Endothelial cell of umbilical vein (primary cell): ENCODE measurements around the gene RADIL. TPM values are rescaled to one million over a fixed set of nuclear protein-coding genes. Genes with fewer than 3 reads are reported as not detected.

ENCODE experiments used
- BruUV-seq: library from RNA; stranded (reverse); fragments of 400-500 nt; replicated peaks from 2 replicates; lab custom pipeline; 2021; lab: Mats Ljungman, UMichigan
- CTCF ChIA-PET: fragments of 300-600, 350-600 bp; sonication (Branson Sonifier 250); formaldehyde crosslinking; loops from one replicate; lab custom pipeline; 2021; ENCODE audit warnings: antibody characterized with exemption, inconsistent platforms; lab: Charles Lee
- POLR2A ChIA-PET: fragments of 300-600, 350-600 bp; sonication (Branson Sonifier 250); formaldehyde crosslinking; loops from one replicate; lab custom pipeline; 2021; ENCODE audit warnings: antibody characterized with exemption, inconsistent platforms; lab: Charles Lee
- DNase-seq: peaks from one replicate; pipeline ENCODE4 v3.0.0-alpha.2; 2011; ENCODE audit warnings: low read depth, low spot score
- FAIRE-seq: peaks from 2 replicates; lab custom pipeline; 2011; peaks lifted over from hg19 to GRCh38; lab: Jason Lieb, UNC
- H2AFZ ChIP-seq: 2 replicates; pipeline ENCODE4 v1.6.0; 2012; ENCODE audit warnings: low read depth, low read length, control low read depth, inconsistent platforms
- H3K27ac ChIP-seq: 2 replicates; pipeline ENCODE4 v1.5.1; 2011; ENCODE audit warnings: low read depth, mild to moderate bottlenecking, control low read depth, low read length, moderate library complexity; ENCODE audit not compliant: insufficient read depth
- H3K27me3 ChIP-seq, 2 experiments: 2 replicates each; pipeline versions ENCODE4 v1.6.0 to v1.6.1; 2011; ENCODE audit warnings: low read length in 2 of 2, mixed read lengths in 1 of 2; ENCODE audit not compliant: control insufficient read depth in 2 of 2, insufficient read depth in 2 of 2
- H3K36me3 ChIP-seq, 2 experiments: 2 replicates in 1 of 2; 3 replicates in 1 of 2; pipeline ENCODE4 v1.5.1; 2011; ENCODE audit warnings: low read length in 2 of 2, mild to moderate bottlenecking in 1 of 2, moderate library complexity in 1 of 2; ENCODE audit not compliant: control insufficient read depth in 2 of 2, insufficient read depth in 2 of 2; ENCODE audit errors: extremely low read depth in 1 of 2
- H3K4me1 ChIP-seq: 3 replicates; pipeline ENCODE4 v1.5.1; 2011; ENCODE audit warnings: mild to moderate bottlenecking, low read length; ENCODE audit not compliant: control insufficient read depth, insufficient read depth; ENCODE audit errors: extremely low read depth
- H3K4me2 ChIP-seq: 2 replicates; pipeline ENCODE4 v1.6.1; 2011; ENCODE audit warnings: low read length, control low read depth, mixed read lengths; ENCODE audit not compliant: insufficient read depth
- H3K4me3 ChIP-seq, 3 experiments: fragments of 200-600 bp in 1 of 3; sonication (generic), shearing (Covaris generic) in 1 of 3; replicated peaks in 1 of 3; 2 replicates each; pipeline ENCODE4 v1.5.1; 2011 to 2016; ENCODE audit warnings: control low read depth in 3 of 3, low read length in 3 of 3, mild to moderate bottlenecking in 2 of 3, inconsistent platforms in 1 of 3, low read depth in 1 of 3, moderate library complexity in 1 of 3; ENCODE audit not compliant: insufficient read depth in 1 of 3
- H3K79me2 ChIP-seq: 2 replicates; pipeline ENCODE4 v1.6.0; 2012; ENCODE audit warnings: low read length, inconsistent platforms; ENCODE audit not compliant: control insufficient read depth, insufficient read depth
- H3K9ac ChIP-seq: replicated peaks from 2 replicates; pipeline ENCODE3; 2011; ENCODE audit warnings: low read length, control low read depth; ENCODE audit not compliant: insufficient read depth; ENCODE audit errors: extremely low read depth
- H3K9me1 ChIP-seq: replicated peaks from 3 replicates; pipeline ENCODE4 v1.6.0; 2011; ENCODE audit warnings: mild to moderate bottlenecking, low read length; ENCODE audit not compliant: control insufficient read depth, insufficient read depth; ENCODE audit errors: extremely low read depth
- H3K9me3 ChIP-seq: replicated peaks from 2 replicates; pipeline ENCODE4 v1.5.1; 2012; ENCODE audit warnings: low read length, inconsistent platforms; ENCODE audit not compliant: control insufficient read depth, insufficient read depth
- H4K20me1 ChIP-seq: replicated peaks from 2 replicates; pipeline ENCODE3; 2011; ENCODE audit warnings: mild to moderate bottlenecking, low read length; ENCODE audit not compliant: control insufficient read depth, insufficient read depth; ENCODE audit errors: extremely low read depth
- JUN ChIP-seq: IDR thresholded peaks from 2 replicates; pipeline ENCODE4 v1.6.1; 2011; ENCODE audit warnings: borderline replicate concordance, low read depth; ENCODE audit not compliant: insufficient read length, insufficient read depth
- POLR2AphosphoS5 ChIP-seq: IDR thresholded peaks from 2 replicates; pipeline ENCODE4 v1.6.1; 2012; ENCODE audit warnings: low read depth, mild to moderate bottlenecking, control low read depth, low read length, moderate library complexity; ENCODE audit not compliant: insufficient read depth
- dilution Hi-C: fragments of 300-500 bp; cut with MboI; formaldehyde crosslinking; loops from one replicate; pipeline ENCODE4 v1.15.0; 2019; ENCODE audit warnings: low sequenced_read_pairs; ENCODE audit not compliant: extremely low pct_ligation_motif_present
- intact Hi-C: fragments of 100-400 bp; cut with micrococcal nuclease; formaldehyde crosslinking; loops from one replicate; pipeline ENCODE4 v1.10.0; 2022
- polyA plus RNA-seq, 4 experiments: library from polyadenylated mRNA; depleted of rRNA in 3 of 4; stranded (reverse) in 3 of 4; unstranded in 1 of 4; fragments of >200 nt; gene quantifications; 2 replicates each; pipeline versions ENCODE4 v1.2.1 to v1.2.3, GENCODE V29; 2011 to 2012; ENCODE audit warnings: missing spikeins in 1 of 4
- total RNA-seq: library from RNA; stranded (reverse); gene quantifications from 2 replicates; pipeline ENCODE4 v1.2.3, GENCODE V29; 2021
- TF ChIP-seq, protein P1 (sequence below), 2 donors: IDR thresholded peaks; 1 replicate in 1 of 2; 2 replicates in 1 of 2; pipeline ENCODE4 v1.5.1; 2011; ENCODE audit warnings: low read length in 2 of 2, mild to moderate bottlenecking in 2 of 2, moderate library complexity in 2 of 2, control low read depth in 1 of 2, inconsistent platforms in 1 of 2, low read depth in 1 of 2; ENCODE audit not compliant: insufficient read depth in 1 of 2; ENCODE audit errors: extremely low read depth in 1 of 2

The RADIL gene
- total and polyA plus RNA-seq, 2 donors (not counting 3 experiments of a cell fraction or from before 2014, with no cell fraction given) = 1.2 to 2.5 TPM

GRCh38 chr7:4753598-4754432 lies 129.7 kb downstream of the RADIL start:
- DNase-seq (peak; percentile 48), FAIRE-seq (peak; percentile 76)
- H3K36me3 ChIP-seq = peaks cover 9 to 20% of the 10 kb centered on the region in 2 experiments
- H3K4me3 ChIP-seq = no peak overlapping the region
- H3K27me3 ChIP-seq = no peaks in the 10 kb centered on the region
- peaks cover 4% of the 10 kb centered on the region for H3K4me1 ChIP-seq
- CTCF ChIA-PET = interaction anchor here (1.6 to 1.7 kb wide), 2 partner anchors 29 to 53 kb away, joined by 3 to 4 read pairs; no protein-coding TSS in a partner anchor
- H3K9me1 ChIP-seq = no peaks in the 10 kb centered on the region
- H3K9me3 ChIP-seq = no peaks in the 10 kb centered on the region
- H2AFZ ChIP-seq = no peak overlapping the region
- TF ChIP-seq JUN = no peak
- TF ChIP-seq, protein P1, sequence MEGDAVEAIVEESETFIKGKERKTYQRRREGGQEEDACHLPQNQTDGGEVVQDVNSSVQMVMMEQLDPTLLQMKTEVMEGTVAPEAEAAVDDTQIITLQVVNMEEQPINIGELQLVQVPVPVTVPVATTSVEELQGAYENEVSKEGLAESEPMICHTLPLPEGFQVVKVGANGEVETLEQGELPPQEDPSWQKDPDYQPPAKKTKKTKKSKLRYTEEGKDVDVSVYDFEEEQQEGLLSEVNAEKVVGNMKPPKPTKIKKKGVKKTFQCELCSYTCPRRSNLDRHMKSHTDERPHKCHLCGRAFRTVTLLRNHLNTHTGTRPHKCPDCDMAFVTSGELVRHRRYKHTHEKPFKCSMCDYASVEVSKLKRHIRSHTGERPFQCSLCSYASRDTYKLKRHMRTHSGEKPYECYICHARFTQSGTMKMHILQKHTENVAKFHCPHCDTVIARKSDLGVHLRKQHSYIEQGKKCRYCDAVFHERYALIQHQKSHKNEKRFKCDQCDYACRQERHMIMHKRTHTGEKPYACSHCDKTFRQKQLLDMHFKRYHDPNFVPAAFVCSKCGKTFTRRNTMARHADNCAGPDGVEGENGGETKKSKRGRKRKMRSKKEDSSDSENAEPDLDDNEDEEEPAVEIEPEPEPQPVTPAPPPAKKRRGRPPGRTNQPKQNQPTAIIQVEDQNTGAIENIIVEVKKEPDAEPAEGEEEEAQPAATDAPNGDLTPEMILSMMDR (IDR thresholded peaks at IDR 0.05; ENCODE audit: extremely low read depth in 1 of 2, insufficient read depth in 1 of 2, low read depth in 1 of 2, low read length in 2 of 2) = peak; percentile 87 to 93
- TF ChIP-seq POLR2AphosphoS5 = no peak
- peaks cover 27% of the 10 kb centered on the region for H3K79me2 ChIP-seq
- no peak overlapping the region for H3K27ac ChIP-seq
- H4K20me1 ChIP-seq = no peaks in the 10 kb centered on the region
- POLR2A ChIA-PET = no interaction called here
- BruUV-seq = no TSS peak
- intact Hi-C loops (loop anchor here (1.0 kb wide), 2 partner anchors 70 to 143 kb away; no protein-coding TSS in a partner anchor), dilution Hi-C loops (no loop called here)
- no peak overlapping the region for H3K9ac ChIP-seq
- no peak overlapping the region for H3K4me2 ChIP-seq
